ENCODE measurements around the gene RIMS4.

GRCh38 chr20:44835661-44836221 is 25.4 kb upstream of the RIMS4 start:
- TF ChIP-seq EGR1 (IDR thresholded peaks at IDR 0.05; ENCODE audit: borderline replicate concordance, low read depth, low read length) = no peak
- TF ChIP-seq YY1 (IDR thresholded peaks at IDR 0.05; ENCODE audit: low read depth, low read length) = no peak
- no peak for TF ChIP-seq CTCF (IDR thresholded peaks at IDR 0.05; ENCODE audit: control extremely low read depth in 1 of 3, insufficient read depth in 1 of 3, low read depth in 1 of 3, low read length in 3 of 3)
- no peak for TF ChIP-seq EP300 (IDR thresholded peaks at IDR 0.05; ENCODE audit: borderline replicate concordance in 1 of 2, low read depth in 2 of 2, low read length in 2 of 2)

Measured in H1 (cell line).